ENCODE results near the gene SLFNL1.

Gene SLFNL1

GRCh38 chr1:41021526-41022308 lies at the start of gene SLFNL1:
SLFNL1 (minus strand) TSS chr1:41021725; CDS start chr1:41020660, 1,065 bp downstream.
- in situ Hi-C loops (cut with MboI; ENCODE audit: low sequenced_read_pairs), result no loop called here

- in situ Hi-C loops (cut with MboI; ENCODE audit: low sequenced_read_pairs), result no loop called here
Observed at GRCh38 chr1:41056907-41057306, 35.4 kb upstream of the SLFNL1 start.

GRCh38 chr1:41053316-41053715 lies 31.8 kb upstream of the SLFNL1 start:
- in situ Hi-C loops (cut with MboI; ENCODE audit: low sequenced_read_pairs), result no loop called here

- in situ Hi-C loops (cut with MboI; ENCODE audit: low sequenced_read_pairs), result no loop called here
Observed at GRCh38 chr1:41051022-41051421, 29.5 kb upstream of the SLFNL1 start.

- in situ Hi-C loops (cut with MboI; ENCODE audit: low sequenced_read_pairs), result no loop called here
Observed at GRCh38 chr1:41048540-41048939, 27.0 kb upstream of the SLFNL1 start.

- in situ Hi-C loops (cut with MboI; ENCODE audit: low sequenced_read_pairs), result no loop called here
Observed at GRCh38 chr1:41046347-41046775, 24.8 kb upstream of the SLFNL1 start.

- in situ Hi-C loops (cut with MboI; ENCODE audit: low sequenced_read_pairs), result no loop called here
Observed at GRCh38 chr1:41045740-41046139, 24.2 kb upstream of the SLFNL1 start.

GRCh38 chr1:41044187-41044586 lies 22.7 kb upstream of the SLFNL1 start:
- in situ Hi-C loops (cut with MboI; ENCODE audit: low sequenced_read_pairs), result no loop called here

GRCh38 chr1:41041614-41042270 lies 20.2 kb upstream of the SLFNL1 start:
- in situ Hi-C loops (cut with MboI; ENCODE audit: low sequenced_read_pairs), result no loop called here

GRCh38 chr1:41038110-41038509 lies 16.6 kb upstream of the SLFNL1 start:
- in situ Hi-C loops (cut with MboI; ENCODE audit: low sequenced_read_pairs), result no loop called here

GRCh38 chr1:41037116-41037903 lies 15.8 kb upstream of the SLFNL1 start:
- in situ Hi-C loops (cut with MboI; ENCODE audit: low sequenced_read_pairs), result no loop called here

- in situ Hi-C loops (cut with MboI; ENCODE audit: low sequenced_read_pairs), result no loop called here
Observed at GRCh38 chr1:41033272-41033671, 11.7 kb upstream of the SLFNL1 start.

GRCh38 chr1:41032147-41032546 lies 10.6 kb upstream of the SLFNL1 start:
- in situ Hi-C loops (cut with MboI; ENCODE audit: low sequenced_read_pairs), result no loop called here

- in situ Hi-C loops (cut with MboI; ENCODE audit: low sequenced_read_pairs), result no loop called here
Observed at GRCh38 chr1:41030872-41031616, 9.5 kb upstream of the SLFNL1 start.

GRCh38 chr1:41028034-41028642 lies 6.6 kb upstream of the SLFNL1 start:
- in situ Hi-C loops (cut with MboI; ENCODE audit: low sequenced_read_pairs), result no loop called here

GRCh38 chr1:41025979-41026819 lies 4.7 kb upstream of the SLFNL1 start:
- in situ Hi-C loops (cut with MboI; ENCODE audit: low sequenced_read_pairs), result no loop called here

- in situ Hi-C loops (cut with MboI; ENCODE audit: low sequenced_read_pairs), result no loop called here
Observed at GRCh38 chr1:41024953-41025352, 3.4 kb upstream of the SLFNL1 start.

GRCh38 chr1:41023279-41023990 lies 1.9 kb upstream of the SLFNL1 start:
- in situ Hi-C loops (cut with MboI; ENCODE audit: low sequenced_read_pairs), result no loop called here

GRCh38 chr1:41022424-41022823 lies 899 bp upstream of the SLFNL1 start:
- in situ Hi-C loops (cut with MboI; ENCODE audit: low sequenced_read_pairs), result no loop called here

All from HL-60/S4 treated with phorbol 12-myristate 13-acetate at 8.2 ng/mL for 4 days and 3 days (cell line).